Measurements from ENCODE around the gene NECTIN4. TPM values are rescaled to one million over a fixed set of nuclear protein-coding genes. Genes with fewer than 3 reads are reported as not detected.
A peak's percentile ranks its signal among the peaks of the same experiment; 100 is the strongest.

The NECTIN4 gene
- total and polyA plus RNA-seq, 2 of the 13 experiments (the other 11 are each of a cell fraction or from before 2014, with no cell fraction given), result 5.9 to 12.4 TPM

DNA sequence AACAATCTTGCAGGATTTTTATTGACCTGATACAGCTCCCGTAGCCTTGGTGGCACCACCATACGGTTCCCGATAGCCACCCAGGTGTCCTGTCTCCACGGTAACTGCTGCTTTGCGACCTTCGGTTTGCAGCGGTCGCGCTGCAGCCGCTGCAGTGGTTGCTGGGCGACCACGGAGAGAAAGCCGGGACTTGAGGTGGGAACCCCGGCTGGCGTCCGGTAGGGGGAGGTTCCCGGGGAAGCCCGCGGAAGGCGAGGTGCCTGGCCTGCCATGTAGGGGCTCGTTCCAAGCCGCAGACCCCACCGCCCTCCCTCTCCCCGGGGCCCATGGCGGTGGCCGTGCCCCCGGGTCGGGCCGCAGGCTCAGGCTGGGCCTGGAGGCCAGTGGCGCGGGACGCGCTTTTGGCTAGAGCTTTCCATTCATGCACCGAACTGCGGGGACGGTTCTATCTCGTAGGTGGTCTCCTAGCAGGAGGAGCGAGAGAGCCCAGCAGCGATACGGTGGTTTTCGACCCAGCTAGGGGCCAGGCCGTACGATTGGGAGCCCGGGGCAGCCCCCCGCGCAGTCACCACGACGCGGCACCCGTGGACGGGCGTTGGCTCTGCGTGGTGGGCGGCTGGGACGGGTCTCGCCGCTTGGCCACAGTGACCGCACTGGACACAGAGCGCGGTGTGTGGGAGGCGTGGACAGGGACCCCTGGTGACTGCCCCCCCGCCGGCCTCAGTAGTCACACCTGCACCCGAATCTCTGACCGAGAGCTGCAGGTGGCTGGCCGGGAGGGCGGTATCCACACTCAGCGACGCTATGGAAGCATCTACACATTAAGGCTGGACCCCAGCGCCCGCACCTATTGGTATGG lies 9.1 kb upstream of the NECTIN4 start, which contains the start of gene KLHDC9 (continued):
- TF ChIP-seq, protein P1, sequence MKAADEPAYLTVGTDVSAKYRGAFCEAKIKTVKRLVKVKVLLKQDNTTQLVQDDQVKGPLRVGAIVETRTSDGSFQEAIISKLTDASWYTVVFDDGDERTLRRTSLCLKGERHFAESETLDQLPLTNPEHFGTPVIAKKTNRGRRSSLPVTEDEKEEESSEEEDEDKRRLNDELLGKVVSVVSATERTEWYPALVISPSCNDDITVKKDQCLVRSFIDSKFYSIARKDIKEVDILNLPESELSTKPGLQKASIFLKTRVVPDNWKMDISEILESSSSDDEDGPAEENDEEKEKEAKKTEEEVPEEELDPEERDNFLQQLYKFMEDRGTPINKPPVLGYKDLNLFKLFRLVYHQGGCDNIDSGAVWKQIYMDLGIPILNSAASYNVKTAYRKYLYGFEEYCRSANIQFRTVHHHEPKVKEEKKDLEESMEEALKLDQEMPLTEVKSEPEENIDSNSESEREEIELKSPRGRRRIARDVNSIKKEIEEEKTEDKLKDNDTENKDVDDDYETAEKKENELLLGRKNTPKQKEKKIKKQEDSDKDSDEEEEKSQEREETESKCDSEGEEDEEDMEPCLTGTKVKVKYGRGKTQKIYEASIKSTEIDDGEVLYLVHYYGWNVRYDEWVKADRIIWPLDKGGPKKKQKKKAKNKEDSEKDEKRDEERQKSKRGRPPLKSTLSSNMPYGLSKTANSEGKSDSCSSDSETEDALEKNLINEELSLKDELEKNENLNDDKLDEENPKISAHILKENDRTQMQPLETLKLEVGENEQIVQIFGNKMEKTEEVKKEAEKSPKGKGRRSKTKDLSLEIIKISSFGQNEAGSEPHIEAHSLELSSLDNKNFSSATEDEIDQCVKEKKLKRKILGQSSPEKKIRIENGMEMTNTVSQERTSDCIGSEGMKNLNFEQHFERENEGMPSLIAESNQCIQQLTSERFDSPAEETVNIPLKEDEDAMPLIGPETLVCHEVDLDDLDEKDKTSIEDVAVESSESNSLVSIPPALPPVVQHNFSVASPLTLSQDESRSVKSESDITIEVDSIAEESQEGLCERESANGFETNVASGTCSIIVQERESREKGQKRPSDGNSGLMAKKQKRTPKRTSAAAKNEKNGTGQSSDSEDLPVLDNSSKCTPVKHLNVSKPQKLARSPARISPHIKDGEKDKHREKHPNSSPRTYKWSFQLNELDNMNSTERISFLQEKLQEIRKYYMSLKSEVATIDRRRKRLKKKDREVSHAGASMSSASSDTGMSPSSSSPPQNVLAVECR (CRISPR knock-in tag; IDR thresholded peaks at IDR 0.05; ENCODE audit: borderline replicate concordance), result peak; percentile 80
- peak; percentile 18 for TF ChIP-seq TEAD3 (CRISPR knock-in tag; optimal IDR thresholded peaks at IDR 0.05; ENCODE audit: borderline replicate concordance)
- no peak for TF ChIP-seq KLF6 (CRISPR knock-in tag; IDR thresholded peaks at IDR 0.05)
- 0 out of 2 replicates have a peak, but pooled peaks have one; percentile 54 for TF ChIP-seq ZSCAN31 (CRISPR knock-in tag; IDR thresholded peaks at IDR 0.05; ENCODE audit: low read depth)
- TF ChIP-seq, protein P2, sequence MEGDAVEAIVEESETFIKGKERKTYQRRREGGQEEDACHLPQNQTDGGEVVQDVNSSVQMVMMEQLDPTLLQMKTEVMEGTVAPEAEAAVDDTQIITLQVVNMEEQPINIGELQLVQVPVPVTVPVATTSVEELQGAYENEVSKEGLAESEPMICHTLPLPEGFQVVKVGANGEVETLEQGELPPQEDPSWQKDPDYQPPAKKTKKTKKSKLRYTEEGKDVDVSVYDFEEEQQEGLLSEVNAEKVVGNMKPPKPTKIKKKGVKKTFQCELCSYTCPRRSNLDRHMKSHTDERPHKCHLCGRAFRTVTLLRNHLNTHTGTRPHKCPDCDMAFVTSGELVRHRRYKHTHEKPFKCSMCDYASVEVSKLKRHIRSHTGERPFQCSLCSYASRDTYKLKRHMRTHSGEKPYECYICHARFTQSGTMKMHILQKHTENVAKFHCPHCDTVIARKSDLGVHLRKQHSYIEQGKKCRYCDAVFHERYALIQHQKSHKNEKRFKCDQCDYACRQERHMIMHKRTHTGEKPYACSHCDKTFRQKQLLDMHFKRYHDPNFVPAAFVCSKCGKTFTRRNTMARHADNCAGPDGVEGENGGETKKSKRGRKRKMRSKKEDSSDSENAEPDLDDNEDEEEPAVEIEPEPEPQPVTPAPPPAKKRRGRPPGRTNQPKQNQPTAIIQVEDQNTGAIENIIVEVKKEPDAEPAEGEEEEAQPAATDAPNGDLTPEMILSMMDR (CRISPR knock-in tag; IDR thresholded peaks at IDR 0.05), result peak; percentile 50
- TF ChIP-seq CREM (IDR thresholded peaks at IDR 0.05), result no peak
- no peak for TF ChIP-seq CREM (CRISPR knock-in tag; IDR thresholded peaks at IDR 0.05)
- TF ChIP-seq ZNF256 (CRISPR knock-in tag; conservative IDR thresholded peaks at IDR 0.05), result no peak
- peak; percentile 17; the same call in 1 of the 2 replicates for TF ChIP-seq STAG1 (CRISPR knock-in tag; IDR thresholded peaks at IDR 0.05)
- TF ChIP-seq SMAD3 (CRISPR knock-in tag; IDR thresholded peaks at IDR 0.05), result no peak
- peak; percentile 49 for TF ChIP-seq AGO1 (IDR thresholded peaks at IDR 0.05; ENCODE audit: low read depth, low read length, poor library complexity, severe bottlenecking)
- no peak for TF ChIP-seq ZIK1 (CRISPR knock-in tag; IDR thresholded peaks at IDR 0.05; ENCODE audit: borderline replicate concordance, low read depth)
- no peak for TF ChIP-seq ELF3 (CRISPR knock-in tag; IDR thresholded peaks at IDR 0.05)
- peak; percentile 79 for TF ChIP-seq ZNF687 (CRISPR knock-in tag; IDR thresholded peaks at IDR 0.05)
- TF ChIP-seq, protein P3, sequence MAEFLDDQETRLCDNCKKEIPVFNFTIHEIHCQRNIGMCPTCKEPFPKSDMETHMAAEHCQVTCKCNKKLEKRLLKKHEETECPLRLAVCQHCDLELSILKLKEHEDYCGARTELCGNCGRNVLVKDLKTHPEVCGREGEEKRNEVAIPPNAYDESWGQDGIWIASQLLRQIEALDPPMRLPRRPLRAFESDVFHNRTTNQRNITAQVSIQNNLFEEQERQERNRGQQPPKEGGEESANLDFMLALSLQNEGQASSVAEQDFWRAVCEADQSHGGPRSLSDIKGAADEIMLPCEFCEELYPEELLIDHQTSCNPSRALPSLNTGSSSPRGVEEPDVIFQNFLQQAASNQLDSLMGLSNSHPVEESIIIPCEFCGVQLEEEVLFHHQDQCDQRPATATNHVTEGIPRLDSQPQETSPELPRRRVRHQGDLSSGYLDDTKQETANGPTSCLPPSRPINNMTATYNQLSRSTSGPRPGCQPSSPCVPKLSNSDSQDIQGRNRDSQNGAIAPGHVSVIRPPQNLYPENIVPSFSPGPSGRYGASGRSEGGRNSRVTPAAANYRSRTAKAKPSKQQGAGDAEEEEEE (CRISPR knock-in tag; IDR thresholded peaks at IDR 0.05; ENCODE audit: borderline replicate concordance), result 0 out of 2 replicates have a peak, but pooled peaks have one; percentile 45
- TF ChIP-seq RXRA (CRISPR knock-in tag; IDR thresholded peaks at IDR 0.05), result peak; percentile 28; the same call in 1 of the 2 replicates

Data from HepG2 (cell line).